ENCODE measurements around the gene AAMP.

GRCh38 chr2:218318241-218318640, 48.3 kb upstream of the AAMP start:
- TF ChIP-seq POLR2A (IDR thresholded peaks at IDR 0.05), result no peak
- TF ChIP-seq CTCF (IDR thresholded peaks at IDR 0.05 in 4 of 5, conservative IDR thresholded peaks at IDR 0.05 in 1 of 5), result no peak

All from gastrocnemius medialis (tissue), 4 donors.